Heart left ventricle (tissue), 16 donors: ENCODE measurements around the gene ADCY10. TPM values are rescaled to one million over a fixed set of nuclear protein-coding genes. Genes with fewer than 3 reads are reported as not detected.
"Not testable (repeated sequence)": the region's sequence is repeated elsewhere in the genome, so short reads cannot be mapped to it uniquely, and the experiment has no call there.

Experiments
- ATAC-seq, 4 donors: fragments of 200-7000 bp; cut with Tn5 transposase; one replicate each; pipeline ENCODE4 v1.9.1; 2020 to 2022; ENCODE audit warnings: moderate library complexity in 4 of 4, mild to moderate bottlenecking in 3 of 4, moderate number of reproducible peaks in 1 of 4
- DNase-seq, 5 donors: peaks; one replicate each; pipeline ENCODE4 v3.0.0-alpha.2; 2020
- H3K27ac ChIP-seq, 12 donors: fragments of 200-600 bp; sonication (generic) in 4 of 12; one replicate each; pipeline versions ENCODE4 v1.5.0 to v1.8.0; 2016 to 2022; ENCODE audit warnings: mild to moderate bottlenecking in 2 of 12
- H3K27me3 ChIP-seq, 9 donors: fragments of 200-600 bp; sonication (generic) in 2 of 9; one replicate each; pipeline versions ENCODE4 v1.5.1 to v1.8.0; 2016 to 2022; ENCODE audit warnings: mild to moderate bottlenecking in 3 of 9
- H3K36me3 ChIP-seq, 9 donors: fragments of 200-600 bp; sonication (generic) in 2 of 9; one replicate each; pipeline versions ENCODE4 v1.5.0 to v1.8.0; 2018 to 2022; ENCODE audit warnings: mild to moderate bottlenecking in 2 of 9
- H3K4me1 ChIP-seq, 12 donors: fragments of 200-600 bp; sonication (generic) in 4 of 12; one replicate each; pipeline versions ENCODE4 v1.5.0 to v1.8.0; 2016 to 2022; ENCODE audit warnings: mild to moderate bottlenecking in 3 of 12
- H3K4me3 ChIP-seq, 12 donors: fragments of 200-600 bp; sonication (generic) in 4 of 12; one replicate each; pipeline versions ENCODE4 v1.5.0 to v1.8.0; 2017 to 2022; ENCODE audit warnings: mild to moderate bottlenecking in 9 of 12, moderate library complexity in 4 of 12
- H3K9me3 ChIP-seq, 12 donors: fragments of 200-600 bp; sonication (generic) in 4 of 12; one replicate each; pipeline versions ENCODE4 v1.5.0 to v1.8.0; 2016 to 2022; ENCODE audit warnings: mild to moderate bottlenecking in 1 of 12
- POLR2A ChIP-seq, 2 donors: fragments of 450-650 bp; IDR thresholded peaks; one replicate each; pipeline ENCODE4 v1.6.1; 2017; ENCODE audit warnings: antibody characterized with exemption in 2 of 2, mild to moderate bottlenecking in 2 of 2, moderate library complexity in 2 of 2
- WGBS, 4 donors: extraction: QIAGEN DNeasy Blood & Tissue Kit in 2 of 4; methylation state at CpG; one replicate each; pipeline versions ENCODE4 v1.1.5 to v1.1.7; 2013 to 2018; 5-methylcytosine and 5-hydroxymethylcytosine counted together
- intact Hi-C, 10 donors: fragments of 100-400 bp; cut with DNase I; formaldehyde crosslinking; loops; one replicate each; pipeline versions ENCODE4 v1.11.1 to v1.14.2; 2022
- polyA plus RNA-seq, 2 donors: library from polyadenylated mRNA; stranded (reverse); fragments of 200-250 nt; gene quantifications; one replicate each; pipeline ENCODE4 v1.2.3, GENCODE V29; 2013
- total RNA-seq, 9 donors: library from RNA; depleted of rRNA in 2 of 9; stranded (reverse); fragments of >200 nt in 2 of 9; fragmentation: NEBNext Ultra II Directional in 3 of 9; extraction: Animal tissue kit (Norgen Biotek cat#: 25700) in 3 of 9; gene quantifications; one replicate each; pipeline versions ENCODE4 v1.1.0 to v1.2.4, GENCODE V29; 2016 to 2023
- TF ChIP-seq, protein P1 (sequence below), 12 donors: fragments of 200-600 bp; sonication (generic) in 4 of 12; IDR thresholded peaks; one replicate each; pipeline versions ENCODE4 v1.5.0 to v1.8.0; 2018 to 2022; ENCODE audit warnings: antibody characterized with exemption in 12 of 12, mild to moderate bottlenecking in 5 of 12
- donor health status: ischemic (EF 13 %, LVEDD 7.1; RV severe dilation, severe dysfunction).
- donor health status: healthy with polysubstance abuse.
- donor health status: DM: no; HTN: yes; CAD: no.
- donor health status: DM: no; HTN: no; CAD: no.
- donor health status: ischemic (EF 25% LVEDD 6.9; RV normal size, moderate dysfunction).
- donor health status: ischemic (EF 25% LVEDD 5.7; RV mildly dilated, moderate dysfunction).
- donor health status: healthy.
- donor health status: DM: yes; HTN: yes; CAD: no.
- donor health status: ischemic (EF 35%, LVEDD 5.7; RV mildly dilated, moderate dysfunction).
- donor health status: nonischemic (EF 11% LVEDD 7.7; RV severe dilation, severe dysfunction).
- donor health status: DM: yes; HTN: yes; CAD: no.
- donor health status: PGD.
- donor health status: ischemic (EF 29% LVEDD 5.4; RV normal size, mild dysfunction).
- donor health status: nonischemic (EF 23%, LVEDD 6.1; RV moderate dilation, normal function).

Gene ADCY10
- total and polyA plus RNA-seq, 11 donors: 0.07 to 0.83 (median 0.32) TPM; not detected in 1

DNA sequence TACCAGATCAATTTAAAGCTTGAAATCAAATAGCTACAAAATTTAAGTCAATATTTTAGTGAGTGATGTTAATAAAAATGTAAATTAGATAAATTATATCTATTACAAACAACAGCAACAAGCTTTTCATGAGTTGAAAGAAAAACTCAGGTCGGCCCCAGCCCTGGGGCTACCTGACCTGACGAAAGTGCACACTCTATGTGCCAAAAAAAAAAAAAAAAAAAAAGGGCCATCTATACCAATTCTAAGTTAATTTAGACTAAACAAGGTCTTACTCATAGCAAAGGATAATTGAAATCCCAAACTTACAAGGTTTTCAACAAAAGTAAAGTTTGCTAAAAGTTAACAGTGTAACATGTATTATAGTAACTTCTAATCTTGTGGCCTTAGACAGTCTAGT lies 47.6 kb downstream of the ADCY10 start:
- H3K27me3 ChIP-seq, ATAC-seq, H3K27ac ChIP-seq, H3K36me3 ChIP-seq, intact Hi-C loops, H3K4me3 ChIP-seq, H3K9me3 ChIP-seq, DNase-seq, H3K4me1 ChIP-seq: not testable (repeated sequence)
- 96 to 100% (median 97%) methylated on average over 2 of the region's 2 CpGs for WGBS, 4 donors

DNA sequence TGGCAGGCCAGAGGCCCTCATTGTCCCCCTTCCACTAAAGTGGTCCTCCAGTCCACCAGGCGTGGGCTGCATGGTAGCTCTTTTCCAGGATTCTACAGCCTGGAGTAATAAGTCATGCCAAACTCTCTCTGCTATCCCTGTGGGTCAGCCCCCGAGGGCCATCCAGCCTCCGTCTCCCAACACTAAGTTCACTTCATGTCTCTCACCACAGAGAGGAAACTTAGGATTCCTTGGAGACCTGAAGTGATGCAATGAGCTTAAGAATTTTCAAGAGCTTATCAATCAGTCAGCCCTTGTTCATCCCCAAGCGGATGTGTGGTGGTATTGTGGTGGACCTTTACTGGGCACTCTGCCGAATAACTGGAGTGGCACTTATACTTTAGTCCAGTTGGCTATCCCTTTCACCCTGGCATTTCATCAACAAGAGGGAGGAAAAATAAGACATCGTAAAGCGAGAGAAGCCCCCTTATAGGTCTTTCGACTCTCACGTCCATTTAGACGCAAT lies 48.1 kb downstream of the ADCY10 start:
- ATAC-seq, intact Hi-C loops, H3K36me3 ChIP-seq, DNase-seq, H3K4me1 ChIP-seq, H3K9me3 ChIP-seq, H3K27ac ChIP-seq, H3K4me3 ChIP-seq, H3K27me3 ChIP-seq: not testable (repeated sequence)
- WGBS, 4 donors: 89 to 96% (median 93%) methylated on average over 10 of the region's 10 CpGs

- not testable (repeated sequence) for H3K27me3 ChIP-seq
Measured at GRCh38 chr1:167865193-167865592, 48.7 kb downstream of the ADCY10 start.

GRCh38 chr1:167864392-167865032 lies 49.4 kb downstream of the ADCY10 start:
- DNase-seq (no peak), ATAC-seq (no peak)
- WGBS, 4 donors: 78 to 87% (median 82%) methylated on average over 6 of the region's 6 CpGs
- H3K9me3 ChIP-seq: no peaks in the 10 kb centered on the region
- H3K27ac ChIP-seq: no peak overlapping the region
- H3K4me1 ChIP-seq: no peaks in the 10 kb centered on the region
- H3K27me3 ChIP-seq: no peaks in the 10 kb centered on the region
- intact Hi-C loops: no loop called here
- no peaks in the 10 kb centered on the region for H3K36me3 ChIP-seq
- no peak overlapping the region for H3K4me3 ChIP-seq
- no peak for TF ChIP-seq POLR2A (IDR thresholded peaks at IDR 0.05)
- TF ChIP-seq, protein P1, sequence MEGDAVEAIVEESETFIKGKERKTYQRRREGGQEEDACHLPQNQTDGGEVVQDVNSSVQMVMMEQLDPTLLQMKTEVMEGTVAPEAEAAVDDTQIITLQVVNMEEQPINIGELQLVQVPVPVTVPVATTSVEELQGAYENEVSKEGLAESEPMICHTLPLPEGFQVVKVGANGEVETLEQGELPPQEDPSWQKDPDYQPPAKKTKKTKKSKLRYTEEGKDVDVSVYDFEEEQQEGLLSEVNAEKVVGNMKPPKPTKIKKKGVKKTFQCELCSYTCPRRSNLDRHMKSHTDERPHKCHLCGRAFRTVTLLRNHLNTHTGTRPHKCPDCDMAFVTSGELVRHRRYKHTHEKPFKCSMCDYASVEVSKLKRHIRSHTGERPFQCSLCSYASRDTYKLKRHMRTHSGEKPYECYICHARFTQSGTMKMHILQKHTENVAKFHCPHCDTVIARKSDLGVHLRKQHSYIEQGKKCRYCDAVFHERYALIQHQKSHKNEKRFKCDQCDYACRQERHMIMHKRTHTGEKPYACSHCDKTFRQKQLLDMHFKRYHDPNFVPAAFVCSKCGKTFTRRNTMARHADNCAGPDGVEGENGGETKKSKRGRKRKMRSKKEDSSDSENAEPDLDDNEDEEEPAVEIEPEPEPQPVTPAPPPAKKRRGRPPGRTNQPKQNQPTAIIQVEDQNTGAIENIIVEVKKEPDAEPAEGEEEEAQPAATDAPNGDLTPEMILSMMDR (IDR thresholded peaks at IDR 0.05): no peak

More at GRCh38 chr1:167865193-167865592, 48.7 kb downstream of the ADCY10 start:
- H3K9me3 ChIP-seq, ATAC-seq, H3K4me3 ChIP-seq, H3K27ac ChIP-seq, DNase-seq, intact Hi-C loops, H3K4me1 ChIP-seq, H3K36me3 ChIP-seq: not testable (repeated sequence)

GRCh38 chr1:167863921-167864279 lies 50.0 kb downstream of the ADCY10 start:
- WGBS, 4 donors: 94 to 99% (median 97%) methylated on average over 5 of the region's 5 CpGs
- intact Hi-C loops: no loop called here
- Histone ChIP-seq H3K4me3 (no peak overlapping the region), H3K4me1 (no peaks in the 10 kb centered on the region), H3K9me3 (no peaks in the 10 kb centered on the region), H3K36me3 (no peaks in the 10 kb centered on the region), H3K27ac (no peak overlapping the region), H3K27me3 (no peaks in the 10 kb centered on the region)
- ATAC-seq (no peak), DNase-seq (no peak)
- TF ChIP-seq, protein P1 (IDR thresholded peaks at IDR 0.05): no peak
- TF ChIP-seq POLR2A (IDR thresholded peaks at IDR 0.05): no peak

GRCh38 chr1:167863191-167863920 lies 50.6 kb downstream of the ADCY10 start:
- ATAC-seq, H3K36me3 ChIP-seq, H3K27ac ChIP-seq, H3K4me3 ChIP-seq, H3K27me3 ChIP-seq, H3K9me3 ChIP-seq, H3K4me1 ChIP-seq, DNase-seq, intact Hi-C loops: not testable (repeated sequence)
- 84 to 89% (median 85%) methylated on average over 26 of the region's 26 CpGs for WGBS, 4 donors
